Stimulated activated CD4-positive, alpha-beta T cell treated with anti-CD3 and anti-CD28 coated beads, Interleukin-4, amount 100 ng/mL, for 1 hour (primary cell): ENCODE measurements around the gene MYADM.

Experiments used
- DNase-seq: peaks from one replicate; pipeline ENCODE4 v3.0.0-alpha.2; 2020

Gene MYADM

DNA sequence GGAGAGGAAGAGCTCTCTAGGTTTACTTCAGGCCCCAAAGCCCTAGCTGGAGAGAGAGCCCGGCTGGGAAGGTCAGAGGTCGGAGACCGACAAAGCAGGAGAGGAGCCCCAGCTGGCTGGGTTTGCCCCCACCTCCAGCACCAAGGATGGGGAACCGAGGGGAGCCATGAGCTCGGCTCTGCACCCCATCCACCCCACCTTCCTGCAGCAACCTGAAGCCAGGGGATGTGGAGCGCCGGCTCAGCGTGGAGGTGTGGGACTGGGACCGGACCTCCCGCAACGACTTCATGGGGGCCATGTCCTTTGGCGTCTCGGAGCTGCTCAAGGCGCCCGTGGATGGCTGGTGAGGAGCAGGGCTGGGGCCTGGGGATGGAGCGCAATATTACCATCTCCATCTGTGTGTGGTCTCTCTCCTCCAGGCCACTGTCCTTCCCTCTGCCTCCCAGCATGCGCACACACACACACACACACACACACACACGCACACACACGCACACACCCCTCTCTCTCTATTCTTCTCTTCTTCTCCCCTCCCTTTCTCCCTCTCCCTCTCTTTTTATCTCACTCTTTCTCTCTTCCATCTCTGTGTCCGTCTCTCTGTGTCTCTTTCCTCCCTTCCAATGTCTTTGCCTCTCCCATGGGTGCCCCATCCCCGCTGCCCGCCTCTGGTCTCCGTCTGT lies 24.8 kb downstream of the MYADM start:
- no peak for DNase-seq

DNA sequence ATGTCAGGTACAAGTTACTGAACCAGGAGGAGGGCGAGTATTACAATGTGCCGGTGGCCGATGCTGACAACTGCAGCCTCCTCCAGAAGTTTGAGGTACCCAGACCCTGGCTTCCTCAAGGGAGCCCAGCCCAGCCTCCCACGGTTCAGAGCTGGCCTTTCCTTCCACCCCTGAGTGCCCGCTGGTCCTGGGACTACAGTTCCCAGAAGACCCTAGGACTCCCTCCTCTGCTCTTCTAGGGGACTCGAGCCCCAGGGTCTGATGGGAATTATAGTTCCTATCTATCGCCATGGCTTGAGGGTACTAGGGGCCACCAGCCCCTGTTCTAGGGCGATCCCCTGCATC lies 25.3 kb downstream of the MYADM start:
- DNase-seq: no peak

DNA sequence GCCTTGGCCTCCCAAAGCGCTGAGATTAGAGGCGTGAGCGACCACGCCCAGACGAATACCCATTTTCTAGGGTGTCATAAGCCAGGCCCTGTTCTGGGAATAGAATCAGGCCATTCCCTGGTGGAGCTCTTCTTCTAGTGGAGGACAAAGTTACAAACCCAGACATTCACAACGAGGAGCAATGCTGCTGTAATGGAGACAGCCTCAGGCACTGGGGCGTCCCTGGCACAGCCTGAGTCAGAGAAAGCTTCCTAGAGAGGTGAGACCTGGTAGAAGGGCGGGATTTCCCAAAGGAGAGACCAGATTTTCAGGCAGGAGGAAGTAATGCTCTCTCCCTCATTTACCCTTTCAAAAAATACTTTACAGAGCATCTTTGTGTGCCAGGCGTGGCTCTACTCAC lies 27.0 kb downstream of the MYADM start:
- no peak for DNase-seq

DNA sequence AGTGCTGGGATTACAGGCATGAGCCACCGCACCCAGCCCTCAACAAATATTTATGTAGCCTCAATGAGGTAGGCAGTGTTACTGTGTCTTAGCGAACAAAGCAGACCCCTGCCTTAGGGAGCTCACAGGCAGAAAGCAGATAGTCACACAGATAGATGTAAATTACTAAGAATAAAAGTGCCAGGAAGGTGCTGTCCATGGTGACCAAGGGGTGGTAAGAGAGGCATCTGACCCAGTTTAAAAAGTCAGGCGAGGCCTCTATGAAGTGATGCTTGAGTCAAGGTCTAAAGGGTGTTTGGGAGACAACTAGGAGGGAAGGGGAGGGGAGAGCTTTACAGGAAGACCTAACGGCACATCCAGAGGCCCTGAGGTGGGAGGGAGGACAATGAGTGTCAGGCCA lies 29.0 kb downstream of the MYADM start:
- DNase-seq: no peak

DNA sequence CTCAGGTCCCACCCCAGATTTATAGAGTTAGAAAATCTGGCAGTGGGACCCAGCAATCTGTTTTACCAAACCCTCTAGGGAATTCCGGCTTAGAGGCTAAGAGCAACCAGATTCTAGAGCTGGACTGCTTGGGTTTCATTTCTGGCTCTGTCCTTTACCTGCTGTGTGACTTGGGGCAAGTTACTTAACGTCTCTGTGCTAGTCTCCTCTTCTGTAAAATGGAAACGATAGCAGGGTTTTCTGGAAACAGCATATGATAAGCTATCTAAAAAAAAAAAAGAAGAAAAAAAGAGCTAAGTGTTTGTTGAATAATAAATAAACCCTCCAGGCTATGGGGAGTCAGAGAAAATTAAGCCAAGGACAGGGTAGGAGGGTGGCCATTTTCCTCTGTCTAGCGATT lies 29.8 kb downstream of the MYADM start:
- no peak for DNase-seq

DNA sequence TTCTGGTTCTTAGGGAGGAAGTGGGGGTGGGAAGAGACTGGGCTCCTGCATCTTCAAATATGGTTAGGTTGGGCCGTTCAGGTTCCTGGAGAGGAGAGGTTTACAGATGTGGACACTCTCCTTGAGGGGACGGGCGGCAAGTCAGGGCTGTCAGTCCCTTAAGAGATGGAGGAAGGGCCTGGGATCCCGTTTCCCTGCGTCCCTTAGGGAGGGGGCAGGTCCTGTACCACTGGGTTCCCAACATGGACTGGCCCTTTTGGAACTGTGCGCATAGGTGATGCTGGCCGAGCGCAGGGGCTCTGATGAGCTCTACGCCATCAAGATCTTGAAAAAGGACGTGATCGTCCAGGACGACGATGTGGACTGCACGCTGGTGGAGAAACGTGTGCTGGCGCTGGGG lies 30.5 kb downstream of the MYADM start:
- DNase-seq: no peak

DNA sequence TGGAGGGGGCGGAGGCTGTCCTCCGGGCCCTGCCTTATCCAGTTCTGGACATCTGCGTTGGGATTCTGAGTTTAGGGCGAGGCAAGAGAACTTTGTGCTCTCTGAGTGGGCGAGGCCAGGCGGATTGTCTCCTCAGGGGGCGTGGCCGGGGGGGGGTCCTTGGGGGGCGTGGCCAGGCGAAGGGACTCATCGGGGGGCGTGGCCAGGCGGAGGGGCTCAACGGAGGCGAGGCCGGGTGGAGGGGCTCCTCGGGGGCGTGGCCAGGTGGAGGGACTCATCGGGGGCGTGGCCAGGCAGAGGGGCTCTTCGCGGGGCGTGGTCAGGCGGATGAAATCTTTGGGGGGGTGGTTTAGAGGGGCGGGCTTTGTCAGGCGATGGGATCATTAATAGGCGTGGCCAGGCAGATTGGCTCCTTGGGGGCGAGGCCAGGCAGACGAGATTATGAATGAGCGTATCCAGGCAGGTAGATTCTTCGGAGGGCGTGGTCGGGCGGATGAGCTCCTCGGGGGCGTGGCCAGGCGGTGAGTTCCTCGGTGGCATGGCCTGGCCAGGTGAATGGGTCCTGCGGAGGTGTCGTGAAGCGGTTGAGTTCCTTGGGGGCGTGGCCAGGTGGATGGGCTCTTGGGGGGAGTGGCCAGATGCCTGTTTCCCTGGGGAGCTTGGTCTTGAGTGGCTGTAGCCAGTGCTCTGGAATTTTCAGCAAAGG lies 31.1 kb downstream of the MYADM start:
- no peak for DNase-seq

DNA sequence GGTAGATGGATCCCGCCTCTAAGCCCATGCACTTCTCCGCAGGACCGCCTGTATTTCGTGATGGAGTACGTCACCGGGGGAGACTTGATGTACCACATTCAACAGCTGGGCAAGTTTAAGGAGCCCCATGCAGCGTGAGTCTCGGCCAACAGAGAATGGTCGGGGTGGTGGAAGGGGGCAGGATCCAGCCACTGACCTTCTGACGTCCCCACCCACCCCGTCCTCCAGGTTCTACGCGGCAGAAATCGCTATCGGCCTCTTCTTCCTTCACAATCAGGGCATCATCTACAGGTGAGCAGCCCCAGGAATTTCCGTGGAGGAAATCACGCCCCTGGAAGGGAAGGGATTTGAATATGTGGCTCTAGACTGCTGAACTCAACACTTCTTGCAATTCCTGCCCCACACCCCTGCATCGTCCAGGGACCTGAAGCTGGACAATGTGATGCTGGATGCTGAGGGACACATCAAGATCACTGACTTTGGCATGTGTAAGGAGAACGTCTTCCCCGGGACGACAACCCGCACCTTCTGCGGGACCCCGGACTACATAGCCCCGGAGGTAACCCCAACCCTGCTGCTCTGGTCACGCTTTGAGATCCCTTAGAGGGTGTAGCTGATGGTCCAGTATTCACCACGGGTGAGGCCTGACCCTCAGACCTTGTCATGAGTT lies 32.6 kb downstream of the MYADM start:
- no peak for DNase-seq

DNA sequence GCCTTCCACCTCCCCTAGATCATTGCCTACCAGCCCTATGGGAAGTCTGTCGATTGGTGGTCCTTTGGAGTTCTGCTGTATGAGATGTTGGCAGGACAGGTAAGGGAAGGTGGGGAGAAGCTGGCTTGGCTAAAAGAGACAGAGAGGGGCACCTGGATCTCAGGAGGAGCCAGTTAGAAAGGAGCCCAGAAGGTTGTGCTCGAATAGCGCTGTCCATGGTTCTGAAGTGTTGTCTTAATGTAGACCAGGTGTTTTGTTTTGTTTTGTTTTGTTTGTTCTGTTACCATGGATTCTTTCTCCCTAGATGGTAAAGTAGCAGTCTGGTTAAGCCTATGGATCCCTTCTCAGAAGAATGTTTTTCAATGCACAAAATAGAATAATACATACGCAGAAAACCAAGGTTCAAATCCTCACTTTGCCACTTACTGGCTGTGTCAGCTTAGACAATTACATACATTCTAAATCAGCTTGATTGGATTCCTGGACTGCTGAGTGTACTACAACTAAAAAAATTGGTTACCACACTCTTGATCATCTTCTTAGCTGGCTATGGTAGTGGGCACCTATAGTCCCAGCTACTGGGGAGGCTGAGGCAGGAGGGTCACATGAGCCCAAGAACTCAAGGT lies 35.5 kb downstream of the MYADM start:
- no peak for DNase-seq

DNA sequence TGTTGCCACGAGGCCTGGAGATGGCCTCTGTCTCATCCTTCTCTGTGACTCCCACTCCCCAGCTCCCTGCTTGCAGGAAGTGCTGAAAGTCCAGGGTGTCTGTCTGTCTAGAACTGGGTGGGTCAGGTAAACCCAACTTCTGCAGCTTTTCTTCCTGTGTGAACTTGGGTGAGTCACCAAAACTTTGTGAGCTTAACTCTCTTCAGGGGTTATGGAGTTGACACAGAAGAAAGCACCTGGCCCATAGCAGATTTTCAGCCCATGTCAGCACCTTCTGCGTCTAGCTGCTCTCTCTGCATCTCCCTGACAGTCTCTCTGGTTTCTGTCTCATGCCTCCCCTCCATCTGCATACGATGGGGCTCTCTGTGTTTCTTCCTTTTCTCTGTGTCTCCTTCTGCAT lies 37.2 kb downstream of the MYADM start:
- DNase-seq: no peak

DNA sequence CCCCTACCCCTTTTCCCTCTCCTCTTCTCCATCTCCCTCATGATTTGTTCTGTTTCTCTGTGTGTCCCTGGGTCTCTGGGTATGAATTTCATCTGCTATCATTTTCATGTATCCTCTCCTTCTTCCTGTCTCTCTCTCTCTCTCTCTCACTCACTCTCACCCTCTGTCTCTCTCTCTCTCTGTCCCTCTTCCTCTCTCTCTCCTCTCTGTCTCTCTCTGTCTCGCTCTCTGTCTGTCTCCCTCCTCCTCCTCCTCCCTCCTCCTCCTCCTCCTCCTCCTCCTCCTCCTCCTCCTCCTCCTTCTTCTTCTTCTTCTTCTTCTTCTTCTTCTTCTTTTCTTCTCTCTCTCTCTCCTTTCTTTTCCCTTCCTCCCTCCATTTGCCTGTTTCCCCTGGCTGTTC lies 38.1 kb downstream of the MYADM start:
- no peak for DNase-seq

DNA sequence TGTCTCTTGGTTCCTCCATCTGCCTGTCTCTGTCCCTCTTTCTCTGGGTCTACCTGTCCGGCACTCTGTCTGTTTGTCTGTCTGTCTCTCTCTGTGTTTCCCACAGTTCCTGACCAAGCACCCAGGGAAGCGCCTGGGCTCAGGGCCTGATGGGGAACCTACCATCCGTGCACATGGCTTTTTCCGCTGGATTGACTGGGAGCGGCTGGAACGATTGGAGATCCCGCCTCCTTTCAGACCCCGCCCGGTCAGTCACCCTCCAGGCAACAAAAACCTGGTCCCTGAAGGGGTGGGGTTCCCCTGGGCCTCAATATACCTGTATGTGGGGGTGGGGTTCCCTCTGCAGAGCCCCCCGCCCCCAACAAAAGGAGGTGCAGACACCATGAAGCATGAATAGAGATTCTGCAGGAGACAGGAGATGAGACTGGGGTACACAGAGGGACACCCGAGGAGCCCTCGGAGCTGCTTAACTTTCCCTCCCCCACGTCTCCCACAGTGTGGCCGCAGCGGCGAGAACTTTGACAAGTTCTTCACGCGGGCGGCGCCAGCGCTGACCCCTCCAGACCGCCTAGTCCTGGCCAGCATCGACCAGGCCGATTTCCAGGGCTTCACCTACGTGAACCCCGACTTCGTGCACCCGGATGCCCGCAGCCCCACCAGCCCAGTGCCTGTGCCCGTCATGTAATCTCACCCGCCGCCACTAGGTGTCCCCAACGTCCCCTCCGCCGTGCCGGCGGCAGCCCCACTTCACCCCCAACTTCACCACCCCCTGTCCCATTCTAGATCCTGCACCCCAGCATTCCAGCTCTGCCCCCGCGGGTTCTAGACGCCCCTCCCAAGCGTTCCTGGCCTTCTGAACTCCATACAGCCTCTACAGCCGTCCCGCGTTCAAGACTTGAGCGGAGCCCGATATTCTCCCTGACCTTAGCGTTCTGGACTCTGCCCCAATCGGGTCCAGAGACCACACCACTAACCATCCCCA lies 38.8 kb downstream of the MYADM start:
- peak; percentile 74 for DNase-seq

DNA sequence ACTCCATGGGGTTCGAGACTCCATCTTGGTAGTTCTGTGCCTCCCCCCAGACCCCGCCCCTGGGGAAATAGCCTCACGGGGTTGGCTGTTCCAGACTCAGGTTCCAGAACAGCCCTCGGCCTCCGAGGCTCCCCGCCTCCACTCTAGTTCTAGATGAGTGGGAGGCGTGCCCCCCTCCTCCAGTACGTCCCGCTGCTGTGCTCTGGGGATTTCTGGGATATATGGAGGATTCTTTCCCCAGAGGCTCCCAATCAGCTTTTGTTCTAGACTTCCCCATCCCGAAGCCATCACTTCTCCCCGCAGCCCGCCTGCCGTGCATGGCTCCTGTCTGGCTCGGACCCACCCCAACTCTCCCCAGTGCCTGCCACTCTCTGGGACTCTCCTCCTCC lies 39.5 kb downstream of the MYADM start:
- no peak for DNase-seq

DNA sequence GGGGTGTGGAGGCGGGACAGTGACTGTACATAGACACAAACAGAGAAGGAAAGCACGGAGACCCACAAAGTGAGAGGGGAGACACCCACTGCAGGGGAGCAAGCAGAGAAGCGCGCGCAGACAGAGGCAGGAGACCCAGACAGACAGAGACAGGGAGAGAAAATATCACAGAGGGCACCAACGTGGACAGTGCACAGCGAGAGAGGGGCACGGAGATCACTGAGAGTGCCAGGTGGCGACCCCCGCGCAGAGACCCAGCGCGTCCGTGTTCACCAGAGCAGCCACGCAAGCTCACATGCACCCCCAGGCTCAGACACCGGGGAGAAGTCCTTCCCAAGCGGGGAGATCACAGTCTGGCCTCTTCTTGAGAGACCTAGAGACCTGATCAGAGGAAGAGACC lies 40.0 kb downstream of the MYADM start:
- DNase-seq: no peak

DNA sequence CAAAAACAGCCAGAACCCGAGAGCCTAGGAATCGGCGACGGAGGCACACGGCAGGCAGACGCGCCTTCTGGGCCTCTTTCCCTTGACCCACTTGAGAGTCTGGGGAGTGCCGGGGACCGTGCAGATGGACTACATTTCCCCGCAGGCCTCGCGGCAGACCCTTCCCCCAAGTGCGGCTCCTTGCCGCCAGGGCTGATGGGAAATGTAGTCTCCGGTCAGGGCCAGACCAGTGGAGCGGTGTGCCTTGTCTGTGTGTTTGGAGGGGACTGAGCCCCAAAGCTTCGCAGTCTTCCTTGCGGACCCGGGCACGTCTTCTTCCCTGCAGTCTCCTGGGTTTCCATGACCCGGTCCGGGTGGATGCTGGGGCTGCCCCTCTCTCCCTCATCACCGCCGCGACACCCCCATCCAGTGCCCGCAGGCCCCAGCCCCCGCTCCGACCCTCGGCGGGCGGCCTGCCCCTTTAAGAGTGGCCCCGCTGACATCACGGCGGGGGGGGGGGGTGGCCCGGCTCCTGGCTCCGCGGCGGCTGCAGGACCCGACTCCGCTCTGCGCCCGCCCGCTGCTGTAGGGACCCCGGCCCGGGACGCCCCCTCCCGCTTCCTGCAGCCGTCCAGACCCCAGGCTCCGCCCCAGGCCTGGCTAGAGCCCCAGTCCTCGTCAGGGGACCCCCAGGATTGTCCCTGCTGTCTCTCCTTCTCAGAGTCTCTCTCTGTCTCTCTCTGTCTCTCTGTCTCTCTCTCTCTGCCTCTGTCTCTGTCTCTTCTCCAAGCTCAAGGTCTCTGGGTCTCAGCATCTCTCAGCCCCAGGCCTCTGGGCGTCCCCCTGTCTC lies 40.6 kb downstream of the MYADM start:
- peak; percentile 58 for DNase-seq

DNA sequence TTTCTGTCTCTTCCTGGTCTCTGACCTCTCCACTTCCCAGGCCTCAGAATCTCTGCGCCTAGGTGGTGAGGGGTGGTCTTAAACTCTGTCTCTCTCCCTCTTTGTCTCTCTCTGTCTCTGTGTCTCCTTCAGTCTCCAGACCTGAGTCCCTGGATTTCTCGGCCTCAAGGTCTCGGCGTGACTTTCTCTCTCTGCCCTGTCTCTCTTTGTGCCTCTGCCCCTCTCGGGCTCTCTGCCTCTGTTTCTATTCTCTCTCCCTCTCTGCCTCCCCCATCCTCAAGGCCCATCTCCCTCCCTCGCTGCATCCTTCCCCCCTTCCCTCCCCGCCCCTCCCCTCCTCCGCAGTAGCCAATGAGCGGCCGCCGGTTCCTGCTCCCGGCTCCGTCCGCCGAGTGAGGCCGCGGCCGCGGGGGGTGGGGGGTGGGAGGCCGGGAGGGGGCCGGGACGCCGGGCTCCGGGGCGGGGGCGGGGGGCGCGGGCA lies 41.3 kb downstream of the MYADM start, which contains the start of gene CACNG7:
TSS of gene CACNG7 (plus strand) at position 344 of the 481 bp plus-strand sequence. CDS start 3,554 bp downstream, outside the sequence.
- no peak for DNase-seq

DNA sequence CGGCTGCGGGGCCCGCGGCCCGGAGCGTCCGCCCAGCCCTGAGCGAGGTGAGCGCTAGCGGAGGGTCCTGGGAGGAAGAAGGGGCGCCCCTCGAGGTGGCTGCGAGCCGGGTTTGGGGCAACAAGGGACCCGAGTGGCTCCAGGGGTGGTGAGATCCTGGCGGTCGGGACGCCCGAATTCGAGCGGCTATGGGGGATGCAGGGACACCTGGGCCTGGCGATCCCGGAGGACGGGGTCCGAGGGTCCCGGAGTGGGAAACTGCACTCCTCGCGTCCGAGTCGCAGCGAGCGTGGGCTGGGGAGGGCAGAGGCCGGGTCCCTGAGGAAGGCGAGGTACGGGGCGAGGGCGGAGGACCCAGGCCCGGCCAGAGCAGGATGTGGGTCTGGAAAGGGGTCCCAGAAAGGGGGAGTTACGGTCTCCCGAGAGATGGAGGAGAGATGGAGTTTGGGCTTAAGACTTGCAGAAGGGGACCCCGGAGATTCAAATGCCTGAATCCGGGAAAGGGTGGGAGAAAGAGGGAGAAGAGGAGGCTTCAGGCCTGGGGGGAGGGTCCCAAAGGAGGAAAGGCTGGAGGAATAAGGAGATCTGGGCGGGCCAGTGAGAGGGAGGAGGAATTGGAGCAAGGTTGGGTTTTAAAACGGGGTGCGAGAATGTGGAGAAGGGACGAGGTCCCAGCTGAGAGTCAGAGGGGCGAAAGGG lies 41.9 kb downstream of the MYADM start:
- DNase-seq: no peak

DNA sequence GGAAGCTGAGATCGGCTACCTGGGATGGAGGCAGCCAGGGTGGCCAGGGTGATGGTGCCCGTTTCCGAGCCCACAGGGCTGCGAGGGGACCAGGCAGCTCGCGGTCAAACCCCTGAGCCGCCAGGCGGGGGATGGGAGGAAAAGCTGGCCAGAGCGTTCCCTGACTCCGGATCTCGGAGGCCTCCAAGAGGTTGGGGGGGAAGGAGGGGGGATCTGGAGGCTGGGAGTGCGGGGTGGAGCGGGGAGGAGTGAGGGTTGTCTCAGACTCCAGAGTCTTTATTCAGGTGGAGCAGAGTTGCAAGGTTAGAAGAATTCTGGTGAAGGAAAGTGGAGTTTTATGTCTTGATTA lies 42.5 kb downstream of the MYADM start:
- no peak for DNase-seq

DNA sequence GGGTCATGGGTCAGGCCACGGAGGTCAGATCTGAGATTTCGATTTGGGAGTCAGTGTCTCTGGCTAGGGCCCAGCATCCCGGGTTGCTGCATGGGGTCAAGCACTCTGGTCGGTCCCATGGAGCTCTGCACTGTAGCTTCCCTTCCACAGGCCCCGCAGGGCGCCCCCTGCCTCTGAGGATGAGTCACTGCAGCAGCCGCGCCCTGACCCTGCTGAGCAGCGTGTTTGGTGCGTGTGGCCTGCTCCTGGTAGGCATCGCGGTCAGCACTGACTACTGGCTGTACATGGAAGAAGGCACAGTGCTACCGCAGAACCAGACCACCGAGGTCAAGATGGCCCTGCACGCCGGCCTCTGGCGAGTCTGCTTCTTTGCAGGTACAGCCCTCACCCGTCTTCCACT lies 45.0 kb downstream of the MYADM start:
- no peak for DNase-seq

DNA sequence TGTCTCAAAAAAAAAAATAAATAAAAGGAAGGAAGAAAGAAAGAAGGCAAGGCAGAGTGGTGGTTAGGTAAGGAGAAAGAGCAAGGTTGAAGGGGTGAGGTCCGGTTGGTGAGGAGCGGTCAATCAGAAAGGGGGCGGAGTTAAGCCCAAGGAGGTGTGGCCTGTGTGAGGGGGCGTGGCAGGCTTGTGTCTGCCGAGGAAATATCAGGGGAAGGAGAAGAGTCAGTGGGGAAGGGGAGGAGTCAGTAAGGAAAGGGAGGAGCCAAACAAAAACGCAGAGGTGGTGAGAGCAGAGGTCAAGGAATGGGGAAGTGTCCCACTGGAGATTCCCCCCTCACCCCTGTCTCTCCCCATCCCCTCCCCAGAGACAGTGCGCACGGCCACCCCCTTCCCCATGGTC lies 47.3 kb downstream of the MYADM start:
- no peak for DNase-seq

DNA sequence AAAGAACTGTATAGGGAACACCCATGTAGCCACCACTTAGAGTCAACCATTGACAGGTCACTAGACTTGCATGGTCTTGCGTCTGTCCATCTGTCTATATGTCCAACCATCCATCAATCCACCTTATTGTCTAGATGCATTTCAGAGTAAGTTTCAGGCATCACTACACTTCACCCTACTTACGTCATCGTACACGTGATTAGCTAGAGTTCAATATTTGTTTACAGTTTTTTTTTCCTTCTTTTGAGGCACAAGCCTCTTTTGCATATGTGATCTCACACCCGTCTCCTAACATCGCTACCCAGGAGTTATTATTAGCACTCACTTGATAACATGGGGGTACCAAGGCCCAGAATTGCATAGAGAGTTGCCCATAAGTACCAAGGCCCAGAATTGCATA lies 48.3 kb downstream of the MYADM start:
- DNase-seq: no peak
